Activated T-cell treated with anti-CD3 and anti-CD28 coated beads for 4 hours (primary cell): ENCODE data around the gene SEPTIN3.
A peak's percentile ranks its signal among the peaks of the same experiment; 100 is the strongest.

Source experiments
- DNase-seq: peaks from one replicate; pipeline ENCODE4 v3.0.0-alpha.2; 2020

The SEPTIN3 gene

DNA sequence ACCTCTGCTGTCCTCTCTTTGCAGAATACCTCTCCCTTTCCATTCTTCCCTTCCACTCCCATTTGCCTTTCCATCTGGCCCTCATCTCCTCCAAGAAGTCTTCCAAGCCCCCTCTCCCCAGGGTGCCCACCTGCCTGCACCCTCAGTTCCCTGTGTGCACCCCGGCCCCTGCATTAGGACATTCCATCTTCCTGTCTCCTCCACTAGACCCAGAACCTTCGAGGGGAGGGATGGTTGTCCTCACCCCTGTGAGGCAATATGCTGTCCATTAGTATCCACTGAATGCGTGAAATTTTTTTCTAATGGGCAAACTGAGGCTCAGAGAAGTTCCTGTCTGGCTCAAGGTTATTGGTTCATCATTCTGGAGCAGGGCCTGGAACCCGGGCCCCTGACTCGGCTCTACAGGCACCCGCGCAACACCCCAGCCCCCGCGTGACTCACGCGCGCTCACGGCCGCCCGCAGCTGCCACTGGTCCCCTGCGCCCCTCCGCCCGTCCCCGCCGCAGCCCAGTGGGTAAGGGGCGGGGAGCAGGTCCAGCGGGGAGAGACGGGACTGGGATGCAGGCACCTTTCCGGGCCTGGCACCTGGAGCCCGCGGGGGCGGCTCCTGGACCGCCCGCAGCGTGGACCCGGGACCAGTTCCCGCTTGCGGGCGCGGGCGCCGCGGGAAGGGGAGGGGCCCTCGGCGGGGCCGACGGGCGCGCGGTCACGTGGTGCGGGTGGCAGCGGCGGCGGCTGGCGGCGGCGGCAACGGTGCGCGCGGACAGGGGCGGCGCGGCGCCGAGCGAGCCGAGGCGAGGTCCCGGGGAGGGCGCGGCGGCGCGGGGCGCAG, 7.0 kb downstream of the SEPTIN3 start:
- peak; percentile 25 for DNase-seq

DNA sequence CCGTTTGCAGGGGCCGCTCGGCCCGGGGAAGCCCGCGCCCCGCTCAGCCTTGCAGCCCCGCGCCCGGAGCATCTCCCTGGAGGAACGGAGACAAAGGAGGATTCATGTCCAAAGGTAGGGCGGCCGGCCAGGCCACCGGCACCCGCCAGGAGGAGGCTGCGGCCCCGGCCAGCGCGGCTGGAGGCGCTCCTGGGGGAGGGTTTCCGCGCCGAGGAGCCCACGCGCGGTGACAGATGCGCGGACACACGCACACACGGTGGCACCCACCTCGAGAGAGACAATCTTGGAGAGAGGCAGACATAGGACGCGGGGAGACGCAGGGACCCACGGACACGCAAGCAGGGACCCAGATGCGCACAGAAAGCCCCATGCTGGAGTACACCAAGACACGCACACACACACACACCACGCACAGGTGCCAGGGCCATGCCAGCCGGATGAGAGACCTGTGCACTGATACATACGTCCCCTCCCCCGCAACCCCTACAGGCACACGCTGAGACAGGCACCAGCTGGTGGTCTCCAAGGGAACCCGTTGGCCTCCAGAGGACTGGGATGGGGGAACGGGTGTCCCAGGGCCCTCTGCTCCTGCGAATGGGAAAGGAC, 7.8 kb downstream of the SEPTIN3 start:
- no peak for DNase-seq

DNA sequence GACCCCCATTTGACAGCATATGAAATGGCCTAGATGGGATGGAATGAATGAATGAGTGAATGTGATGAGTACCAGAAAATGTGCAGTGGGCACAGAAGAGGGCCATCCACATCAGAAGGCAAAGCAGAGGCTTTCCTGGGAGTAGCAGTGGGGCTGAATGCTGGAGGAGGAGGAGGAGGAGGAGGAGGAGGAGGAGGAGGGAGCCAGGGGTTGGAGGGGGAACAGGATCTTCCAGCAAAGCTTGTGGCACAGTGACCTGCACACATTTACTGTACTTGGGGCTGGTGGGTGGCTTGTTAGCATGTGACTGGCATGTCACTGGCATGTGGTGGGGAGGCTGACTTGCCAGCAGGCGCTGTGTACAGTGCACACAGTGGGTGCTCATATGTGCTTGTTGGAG, 9.5 kb downstream of the SEPTIN3 start:
- DNase-seq: no peak

DNA sequence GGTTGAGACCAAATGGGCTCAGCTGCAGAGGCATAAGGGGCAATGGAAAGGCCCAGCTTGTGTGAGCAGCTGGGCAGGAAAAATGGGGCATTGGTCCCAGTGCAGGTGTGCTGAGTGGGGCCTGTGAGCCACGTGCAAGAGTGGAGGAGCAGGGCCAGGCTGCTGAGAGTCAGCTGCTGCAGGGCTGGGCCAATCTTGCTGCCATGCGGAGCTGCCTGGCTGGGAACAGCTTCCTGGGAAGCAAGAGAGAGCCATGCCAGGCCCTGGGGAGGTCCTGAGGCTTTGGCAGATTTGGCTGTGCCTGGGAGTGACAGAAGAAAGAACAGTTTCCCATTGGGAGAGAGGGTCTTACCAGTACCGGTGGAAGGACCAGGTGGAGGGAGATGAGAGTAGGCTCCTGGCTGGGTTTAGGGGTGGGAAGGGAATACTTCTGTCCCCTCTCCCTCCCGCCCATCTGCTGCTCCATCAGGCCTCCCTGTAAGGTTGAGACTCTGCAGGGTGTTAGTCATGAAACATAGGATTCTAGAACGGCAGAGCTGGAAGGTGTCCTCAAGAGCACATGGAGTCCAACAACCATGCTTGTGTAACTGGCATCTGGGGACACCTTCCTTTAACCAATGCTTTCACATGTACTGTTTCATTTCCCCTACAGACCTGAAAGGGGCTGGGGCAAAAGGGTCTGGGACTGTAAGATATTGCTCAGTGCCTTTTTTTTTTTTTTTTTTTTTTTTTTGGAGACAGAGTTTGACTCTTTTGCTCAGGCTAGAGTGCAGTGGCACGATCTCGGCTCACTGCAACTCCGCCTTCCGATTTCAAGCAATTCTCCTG, 10.4 kb downstream of the SEPTIN3 start:
- DNase-seq: no peak

DNA sequence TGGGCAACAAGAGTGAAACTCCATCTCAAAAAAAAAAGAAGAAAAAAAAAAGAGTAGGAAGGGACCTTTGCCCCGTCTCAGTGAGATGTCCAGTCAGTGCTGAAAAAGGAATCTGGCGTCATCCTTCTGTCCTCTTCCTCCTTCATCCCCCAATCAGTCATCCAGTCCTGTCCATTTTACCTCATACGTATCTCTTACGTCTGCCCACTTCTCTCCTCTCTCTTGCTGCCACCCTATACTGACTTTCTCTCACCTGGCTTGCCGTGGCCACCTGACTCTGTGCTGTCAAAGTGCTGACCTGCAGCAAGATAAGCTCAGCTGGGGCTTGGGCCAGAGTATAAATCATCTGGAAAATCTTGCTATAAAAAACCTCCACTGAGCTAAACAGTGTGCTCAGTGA, 13.6 kb downstream of the SEPTIN3 start:
- no peak for DNase-seq

DNA sequence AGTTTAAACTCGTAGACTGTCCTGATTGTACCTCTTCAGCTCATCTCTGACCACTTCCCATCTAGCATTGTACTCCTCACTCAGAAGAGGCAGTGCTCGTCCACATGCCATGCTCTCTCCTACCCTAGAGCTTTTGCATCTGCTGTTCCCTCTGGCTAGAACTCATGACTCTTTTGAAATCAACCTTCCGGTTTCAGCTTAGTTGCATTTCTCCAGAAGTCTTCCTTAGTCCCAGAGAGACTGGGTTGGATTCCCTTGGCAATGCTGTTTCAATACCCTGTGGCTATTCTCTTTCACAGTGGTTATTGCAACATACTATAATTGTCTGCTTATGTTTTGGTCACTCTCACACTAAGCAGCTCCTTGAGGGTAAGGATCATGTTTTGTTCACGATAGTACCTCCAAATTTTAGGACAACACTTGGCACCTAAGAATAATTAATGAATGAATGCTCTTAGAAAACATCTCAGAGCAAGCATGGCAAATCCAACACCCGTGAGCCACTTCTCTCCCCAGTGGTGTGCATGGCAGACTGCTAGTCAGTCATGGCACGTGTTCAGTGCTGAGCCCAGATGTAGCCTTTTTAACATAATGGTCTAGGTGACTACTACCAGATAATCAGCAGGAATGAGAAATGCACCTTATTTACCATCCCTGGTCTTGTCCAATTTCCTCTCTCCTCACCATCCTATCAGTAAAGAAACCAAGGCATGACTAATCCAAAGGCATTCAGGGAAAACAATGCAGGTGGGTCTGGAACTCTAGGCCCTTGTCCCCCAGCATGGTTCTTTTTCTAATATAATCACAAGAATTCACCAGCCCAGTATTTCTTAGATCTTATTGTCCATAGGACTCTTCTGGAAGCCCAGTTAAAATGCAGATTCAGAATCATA, 14.5 kb downstream of the SEPTIN3 start:
- no peak for DNase-seq

DNA sequence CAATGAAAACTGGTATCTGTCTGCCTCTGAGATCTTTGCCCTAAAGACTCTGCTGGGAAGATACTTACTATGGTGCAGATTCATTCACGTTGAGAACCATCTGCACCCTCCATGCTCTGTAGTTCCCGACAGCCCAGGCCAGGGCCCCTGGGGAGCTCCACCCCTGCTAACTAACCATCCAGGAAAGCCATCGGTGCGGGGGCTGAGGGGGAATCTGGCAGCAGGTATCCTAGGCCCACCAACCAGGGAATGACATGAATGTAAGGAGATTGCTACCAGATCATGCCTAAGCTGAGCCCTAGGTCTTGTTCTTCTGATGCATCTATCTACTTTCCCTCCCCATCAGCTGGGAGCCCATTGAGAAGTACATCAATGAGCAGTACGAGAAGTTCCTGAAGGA, 18.0 kb downstream of the SEPTIN3 start:
- no peak for DNase-seq

DNA sequence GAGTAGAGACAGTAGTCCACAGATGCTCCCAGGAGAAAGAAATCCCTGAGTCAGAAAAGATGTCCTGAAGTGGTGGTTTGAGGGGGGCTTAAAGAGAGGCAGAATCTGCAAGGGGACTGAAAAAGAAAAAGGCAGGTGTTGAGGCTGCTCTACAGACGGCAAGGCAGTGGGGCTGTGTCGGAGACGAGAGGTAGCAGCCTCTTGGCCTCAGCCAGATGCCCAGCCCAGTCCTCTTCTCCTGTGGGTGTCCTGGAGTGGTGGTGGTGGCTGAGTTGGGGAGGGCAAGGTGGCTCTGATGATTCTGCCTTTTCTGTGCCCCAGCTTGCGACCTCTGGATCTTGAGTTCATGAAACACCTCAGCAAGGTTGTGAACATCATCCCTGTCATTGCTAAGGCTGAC, 20.0 kb downstream of the SEPTIN3 start:
- no peak for DNase-seq

DNA sequence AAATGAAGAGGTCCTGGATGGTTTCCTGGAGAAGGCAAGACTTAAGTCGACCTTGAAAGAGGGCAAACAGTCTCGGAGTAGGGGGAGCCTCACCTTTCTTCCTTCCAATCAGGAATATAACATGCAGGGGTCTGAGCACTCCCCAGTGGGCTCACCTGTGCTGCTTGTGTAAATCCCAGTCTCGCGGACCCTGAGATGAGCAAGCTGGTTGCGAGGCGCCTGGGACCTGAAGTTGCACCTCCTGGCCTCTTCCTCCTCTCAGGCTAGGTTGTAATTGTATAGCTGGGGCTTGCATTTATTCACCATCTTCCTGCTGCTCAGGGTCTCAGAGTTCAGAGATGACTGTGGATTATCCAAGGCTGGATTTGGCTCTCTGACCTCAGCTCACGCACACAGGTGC, 21.9 kb downstream of the SEPTIN3 start:
- no peak for DNase-seq

DNA sequence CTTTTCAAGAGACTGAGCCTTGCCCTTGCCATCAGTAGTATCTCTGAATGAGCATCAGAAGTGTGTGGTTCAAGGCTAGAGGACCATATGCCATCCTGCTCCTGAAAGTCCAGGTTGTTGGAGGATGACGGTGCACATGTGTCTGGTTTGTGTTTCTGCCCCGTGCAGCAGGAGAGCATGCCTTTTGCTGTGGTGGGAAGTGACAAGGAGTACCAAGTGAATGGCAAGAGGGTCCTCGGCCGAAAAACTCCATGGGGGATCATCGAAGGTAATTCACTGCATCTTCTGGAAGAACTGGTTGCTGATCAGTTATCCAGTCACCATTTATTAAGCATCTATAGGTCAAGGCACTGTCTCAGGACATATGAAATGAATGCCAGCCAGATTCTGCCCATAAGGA, 23.3 kb downstream of the SEPTIN3 start:
- DNase-seq: no peak

DNA sequence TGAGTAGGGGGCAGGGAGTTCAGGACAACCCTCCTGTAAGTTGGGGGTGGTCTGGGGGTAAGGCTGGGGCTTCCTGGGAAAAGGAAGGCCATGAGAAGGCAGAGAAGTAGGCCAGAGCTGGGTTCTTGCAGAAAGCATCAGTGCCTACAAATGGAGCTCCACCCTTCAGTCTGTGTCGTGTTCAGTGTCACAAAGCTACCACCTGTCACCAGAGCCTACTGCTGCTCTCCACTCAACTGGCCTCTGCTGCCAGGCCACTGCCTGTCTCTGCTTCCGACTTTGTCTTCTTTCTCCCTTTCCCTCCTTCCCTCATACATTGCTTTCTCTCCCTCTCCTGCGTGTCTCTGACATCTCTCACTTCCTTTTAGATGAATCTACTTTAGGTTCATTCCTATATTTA, 26.0 kb downstream of the SEPTIN3 start:
- DNase-seq: no peak

DNA sequence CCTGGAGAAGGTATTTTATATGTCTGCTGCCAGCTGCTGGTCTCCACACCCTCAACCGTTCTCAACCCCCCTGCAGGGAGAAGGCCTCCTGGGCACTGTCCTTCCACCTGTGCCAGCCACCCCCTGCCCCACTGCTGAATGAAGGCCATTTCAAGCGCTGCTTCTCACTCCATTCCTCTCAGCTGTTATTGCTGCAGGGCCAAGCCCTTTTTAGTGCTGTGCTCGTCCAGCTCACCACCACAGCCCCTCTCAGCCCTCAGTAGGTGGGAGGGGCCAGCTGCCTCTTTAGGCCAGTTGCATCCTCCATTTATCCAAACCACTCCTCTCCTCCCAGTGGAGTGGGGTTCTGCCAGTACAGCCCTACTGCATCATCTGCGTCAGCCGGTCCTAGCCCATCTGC, 27.6 kb downstream of the SEPTIN3 start:
- DNase-seq: no peak

DNA sequence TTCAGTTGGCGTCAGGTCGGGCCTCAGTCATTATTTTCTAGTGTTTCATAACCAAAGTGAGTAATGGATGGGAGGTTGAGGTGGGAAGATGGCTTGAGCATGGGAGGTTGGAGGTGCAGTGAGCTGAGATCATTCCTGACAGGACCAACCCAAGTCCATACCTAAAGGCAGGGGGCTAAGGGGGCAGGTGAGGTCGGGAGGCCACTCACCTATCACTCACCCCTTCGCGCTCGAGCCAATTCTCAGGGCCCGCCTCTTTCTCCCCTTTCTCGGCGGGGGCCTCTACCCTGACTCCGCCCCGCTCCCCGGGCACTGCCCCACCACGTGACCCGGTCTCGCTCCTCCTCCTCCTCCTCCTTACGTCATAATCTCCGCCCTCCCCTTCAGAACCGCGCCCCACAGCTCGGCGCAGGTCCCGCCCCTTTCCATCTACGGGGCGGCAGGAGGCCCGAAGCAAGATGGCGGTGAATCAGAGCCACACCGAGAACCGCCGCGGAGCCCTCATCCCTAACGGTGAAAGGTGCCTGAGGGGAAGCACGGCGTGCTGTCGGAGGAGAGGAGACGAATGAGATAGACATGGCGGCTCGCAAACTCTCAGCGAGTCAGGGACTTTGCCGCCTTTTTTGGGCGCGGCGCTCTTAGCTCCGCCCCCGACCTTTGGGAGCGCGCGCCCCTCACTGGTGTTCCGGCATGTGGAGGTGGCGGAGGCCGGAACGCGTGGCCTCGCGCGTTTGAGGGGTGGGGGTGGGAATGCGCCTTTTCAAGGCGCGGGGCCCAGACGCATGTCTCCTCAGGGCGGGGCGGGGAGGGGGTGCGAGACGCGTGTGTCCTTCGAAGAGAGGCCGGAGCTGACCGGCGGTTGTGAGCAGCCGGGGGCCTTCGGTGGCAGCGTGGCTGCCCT, 29.4 kb downstream of the SEPTIN3 start, which contains the start of gene WBP2NL:
Gene WBP2NL, plus strand, starts transcription at position 428 of the 901 bp plus-strand sequence. Its CDS starts 31 bp downstream, at position 459.
- peak; percentile 87 for DNase-seq

DNA sequence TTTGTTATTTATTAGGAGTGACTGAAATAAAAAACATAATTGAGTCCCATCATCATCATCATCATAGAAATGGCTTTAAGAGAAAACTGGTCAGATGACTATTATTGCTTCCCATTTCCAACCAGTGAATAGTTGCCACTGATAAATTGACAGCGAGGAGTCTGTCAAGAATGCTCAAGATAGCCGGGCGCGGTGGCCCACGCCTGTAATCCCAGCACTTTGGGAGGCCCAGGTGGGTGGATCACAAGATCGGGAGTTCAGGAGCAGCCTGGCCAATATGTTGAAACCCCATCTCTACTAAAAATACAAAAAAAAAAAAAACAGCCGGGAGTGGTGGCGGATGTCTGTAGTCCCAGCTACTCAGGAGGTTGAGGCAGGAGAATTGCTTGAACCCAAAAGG, 31.2 kb downstream of the SEPTIN3 start:
- DNase-seq: no peak

DNA sequence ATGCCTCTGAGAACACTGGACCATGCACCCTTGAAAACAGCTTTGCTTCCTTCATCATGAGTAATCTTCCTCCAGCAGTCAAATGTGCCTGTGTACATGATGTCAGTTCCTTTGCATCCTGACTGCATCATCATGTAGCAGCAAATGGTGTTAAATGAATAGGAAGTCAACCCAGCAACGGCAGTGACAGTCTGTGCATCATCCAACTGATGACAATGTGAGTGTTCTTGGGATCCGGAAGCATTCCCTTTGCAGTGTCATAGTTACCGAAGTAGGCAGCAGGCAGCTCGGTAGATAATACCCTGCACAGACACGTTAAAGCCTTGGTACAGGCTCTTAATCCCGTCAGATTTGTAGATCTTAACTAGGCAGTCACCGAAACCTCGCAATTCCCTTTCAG, 31.9 kb downstream of the SEPTIN3 start:
- DNase-seq: no peak

DNA sequence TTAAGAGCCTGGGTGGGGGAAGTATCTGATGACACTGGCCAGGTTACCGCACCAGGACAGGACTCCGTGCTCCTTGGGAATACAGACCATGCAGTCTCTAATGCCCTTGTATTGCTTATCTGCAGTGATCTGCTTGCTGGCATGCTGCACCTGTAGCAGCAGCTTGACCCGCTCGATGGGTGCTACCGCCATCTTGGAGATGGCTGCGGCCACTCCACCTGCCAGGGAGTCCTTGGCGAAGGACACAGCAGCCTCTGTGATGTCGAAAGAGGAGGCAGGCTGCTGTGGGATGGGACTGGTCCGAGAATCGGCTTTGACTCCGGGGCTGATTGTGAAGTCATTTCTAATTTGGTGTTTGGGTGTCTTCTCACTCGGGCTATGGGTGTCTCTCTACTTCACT, 32.5 kb downstream of the SEPTIN3 start:
- no peak for DNase-seq

DNA sequence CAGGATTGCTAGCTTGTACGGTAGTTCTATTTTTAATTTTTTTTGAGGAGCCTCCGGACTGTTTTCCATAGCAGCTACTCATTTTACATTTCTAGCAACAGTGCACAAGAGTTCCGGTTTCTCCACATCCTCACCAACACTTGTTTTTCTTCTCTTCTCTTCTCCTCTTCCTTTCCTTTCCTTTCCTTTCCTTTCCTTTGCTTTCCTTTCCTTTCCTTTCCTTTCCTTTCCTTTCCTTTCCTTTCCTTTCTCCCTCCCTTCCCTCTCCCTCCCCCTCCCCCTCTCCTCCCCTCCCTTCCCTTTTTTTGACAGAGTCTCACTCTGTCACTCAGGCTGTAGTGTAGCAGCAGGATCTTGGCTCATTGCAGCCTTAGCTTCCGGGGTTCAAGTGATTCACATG, 38.7 kb downstream of the SEPTIN3 start:
- no peak for DNase-seq

DNA sequence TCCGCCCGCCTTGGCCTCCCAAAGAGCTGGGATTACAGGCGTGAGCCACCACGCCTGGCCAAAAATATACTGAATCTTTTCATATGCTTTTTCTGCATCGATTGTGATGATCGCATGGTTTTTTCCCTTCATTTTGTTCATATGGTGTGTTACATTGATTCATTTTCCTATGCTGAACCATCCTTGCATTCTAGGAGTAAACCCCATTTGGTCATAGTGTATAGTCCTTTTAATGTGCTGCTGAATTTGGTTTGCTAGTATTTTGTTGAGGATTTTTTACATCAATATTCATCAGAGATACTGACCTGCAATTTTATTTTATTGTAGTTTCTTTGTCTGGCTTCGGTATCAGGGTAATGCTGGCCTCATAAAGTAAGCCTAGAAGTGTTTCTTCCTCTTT, 41.5 kb downstream of the SEPTIN3 start:
- DNase-seq: no peak

DNA sequence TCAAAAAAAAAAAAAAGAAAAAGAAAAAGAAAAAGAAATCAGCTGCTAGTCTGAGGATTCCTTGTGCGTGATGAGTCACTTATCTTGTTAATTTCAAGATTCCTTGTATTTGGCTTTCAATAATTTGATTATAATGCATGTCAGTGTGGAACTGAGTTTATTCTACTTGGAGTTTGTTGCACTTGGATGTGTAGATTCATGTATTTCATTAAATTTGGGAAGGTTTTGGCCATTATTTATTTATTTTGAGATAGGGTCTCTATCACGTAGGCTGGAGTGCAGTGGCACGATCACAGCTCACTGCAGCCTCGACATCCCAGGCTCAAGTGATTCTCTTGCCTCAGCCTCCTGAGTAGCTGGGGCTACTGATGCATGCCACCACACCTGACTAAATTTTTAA, 44.1 kb downstream of the SEPTIN3 start:
- DNase-seq: no peak

DNA sequence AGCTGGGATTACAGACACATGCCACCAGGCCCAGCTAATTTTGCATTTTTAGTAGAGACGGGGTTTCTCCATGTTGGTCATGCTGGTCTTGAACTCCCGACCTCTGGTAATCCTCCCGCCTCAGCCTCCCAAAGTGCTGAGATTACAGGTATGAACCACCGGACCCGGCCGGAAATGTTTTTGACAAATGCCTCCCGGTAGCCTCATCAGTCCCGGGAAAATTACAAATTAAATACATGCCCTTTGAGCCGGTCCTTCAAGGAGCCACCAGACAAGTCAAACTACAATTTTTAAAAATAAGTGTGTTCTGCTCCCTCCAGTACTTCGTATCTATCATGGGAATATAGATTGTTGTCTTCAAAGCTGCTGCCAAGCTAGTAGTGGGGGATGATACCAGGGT, 46.9 kb downstream of the SEPTIN3 start:
- DNase-seq: no peak

DNA sequence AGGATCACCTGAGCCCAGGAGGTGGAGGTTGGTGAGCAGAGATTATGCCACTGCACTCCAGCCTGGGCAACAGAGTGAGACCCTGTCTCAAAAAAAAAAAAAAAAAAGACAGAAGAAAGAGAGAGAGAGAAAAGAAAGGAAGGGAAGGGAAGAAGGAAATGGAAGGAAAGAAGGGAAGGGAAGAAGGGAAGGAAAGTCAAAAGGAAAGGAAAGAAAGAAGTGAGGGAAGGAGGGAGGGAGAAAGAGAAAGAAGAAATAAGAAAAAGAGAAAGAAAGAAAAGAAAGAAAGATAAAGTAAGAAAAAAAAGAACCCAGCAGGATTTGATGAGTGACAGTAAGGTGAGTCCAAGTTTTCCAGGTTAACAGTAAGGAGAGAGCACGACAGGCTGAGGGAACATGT, 49.0 kb downstream of the SEPTIN3 start:
- DNase-seq: no peak
